Measurements from ENCODE around the gene TNIP1.
A peak's percentile ranks its signal among the peaks of the same experiment; 100 is the strongest.

DNA sequence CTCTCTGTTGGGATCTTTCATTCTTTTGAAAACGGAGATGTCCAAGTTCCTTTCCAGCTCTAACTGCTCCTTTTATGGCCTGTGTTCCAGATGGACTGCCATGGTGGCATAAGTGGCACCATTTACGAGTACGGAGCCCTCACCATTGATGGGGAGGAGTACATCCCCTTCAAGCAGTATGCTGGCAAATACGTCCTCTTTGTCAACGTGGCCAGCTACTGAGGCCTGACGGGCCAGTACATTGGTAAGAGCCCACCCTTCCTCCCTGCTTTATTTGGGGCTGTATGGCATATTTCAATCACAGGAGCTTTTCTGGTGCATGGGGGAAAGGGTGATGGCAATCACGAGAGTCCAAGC lies 55.6 kb downstream of the TNIP1 start:
- TF ChIP-seq, protein P1, sequence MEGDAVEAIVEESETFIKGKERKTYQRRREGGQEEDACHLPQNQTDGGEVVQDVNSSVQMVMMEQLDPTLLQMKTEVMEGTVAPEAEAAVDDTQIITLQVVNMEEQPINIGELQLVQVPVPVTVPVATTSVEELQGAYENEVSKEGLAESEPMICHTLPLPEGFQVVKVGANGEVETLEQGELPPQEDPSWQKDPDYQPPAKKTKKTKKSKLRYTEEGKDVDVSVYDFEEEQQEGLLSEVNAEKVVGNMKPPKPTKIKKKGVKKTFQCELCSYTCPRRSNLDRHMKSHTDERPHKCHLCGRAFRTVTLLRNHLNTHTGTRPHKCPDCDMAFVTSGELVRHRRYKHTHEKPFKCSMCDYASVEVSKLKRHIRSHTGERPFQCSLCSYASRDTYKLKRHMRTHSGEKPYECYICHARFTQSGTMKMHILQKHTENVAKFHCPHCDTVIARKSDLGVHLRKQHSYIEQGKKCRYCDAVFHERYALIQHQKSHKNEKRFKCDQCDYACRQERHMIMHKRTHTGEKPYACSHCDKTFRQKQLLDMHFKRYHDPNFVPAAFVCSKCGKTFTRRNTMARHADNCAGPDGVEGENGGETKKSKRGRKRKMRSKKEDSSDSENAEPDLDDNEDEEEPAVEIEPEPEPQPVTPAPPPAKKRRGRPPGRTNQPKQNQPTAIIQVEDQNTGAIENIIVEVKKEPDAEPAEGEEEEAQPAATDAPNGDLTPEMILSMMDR (IDR thresholded peaks at IDR 0.05), result no peak
- TF ChIP-seq POLR2A (IDR thresholded peaks at IDR 0.05) (no peak), POLR2AphosphoS5 (IDR thresholded peaks at IDR 0.05) (peak in 1 of 2 donors; percentile 58), EP300 (IDR thresholded peaks at IDR 0.05) (no peak)
